ENCODE results near the gene C2orf72. TPM values are rescaled to one million over a fixed set of nuclear protein-coding genes. Genes with fewer than 3 reads are reported as not detected.

The C2orf72 gene
- total and polyA plus RNA-seq, 2 of the 4 experiments (the other 2 are of a cell fraction) = 0.09 to 0.18 TPM

- no peak overlapping the region for H3K27ac ChIP-seq (ENCODE audit: insufficient read depth, low read length)
- no TSS peak for BruUV-seq (replicated peaks)
Observed at GRCh38 chr2:231062776-231063175, 25.5 kb downstream of the C2orf72 start.

More at GRCh38 chr2:231062776-231063175, 25.5 kb downstream of the C2orf72 start:
- Histone ChIP-seq H4K5ac (ENCODE audit: low read depth, low read length) (no peak overlapping the region), H3K9ac (ENCODE audit: low read depth, low read length) (no peak overlapping the region), H2BK15ac (ENCODE audit: low read depth, low read length) (no peak overlapping the region), H4K91ac (ENCODE audit: insufficient read depth, low read depth, low read length) (no peak overlapping the region), H3K9me3 (ENCODE audit: control insufficient read depth, insufficient read depth, low read length) (no peaks in the 10 kb centered on the region), H3K23ac (ENCODE audit: low read depth, low read length) (no peak overlapping the region), H3K4ac (ENCODE audit: low read depth, low read length) (no peak overlapping the region), H2AK9ac (replicated peaks; ENCODE audit: low read depth, low read length, poor library complexity) (no peak overlapping the region), H3K36me3 (ENCODE audit: control insufficient read depth, insufficient read depth, low read length) (peaks cover 23% of the 10 kb centered on the region), H3K27me3 (ENCODE audit: control insufficient read depth, insufficient read depth, low read length) (no peaks in the 10 kb centered on the region), H3K9me1 (ENCODE audit: insufficient read depth, low read length) (peaks cover 3% of the 10 kb centered on the region; the same call in 1 of the 2 replicates), H2AFZ (replicated peaks; ENCODE audit: low read length, poor library complexity) (no peak overlapping the region), H3K4me3 (ENCODE audit: insufficient read depth, low read depth, low read length) (no peak overlapping the region), H3K14ac (replicated peaks; ENCODE audit: low read depth, low read length) (no peak overlapping the region), H2AK5ac (ENCODE audit: low read depth, low read length) (no peak overlapping the region), H2BK5ac (ENCODE audit: low read depth, low read length, poor library complexity, severe bottlenecking) (no peak overlapping the region), H4K8ac (ENCODE audit: low read depth in 2 of 2, low read length in 2 of 2) (no peak overlapping the region), H3K4me1 (ENCODE audit: control insufficient read depth, insufficient read depth, low read length) (0 out of 2 replicates have a peak, but pooled peaks cover 2% of the 10 kb centered on the region), H2BK20ac (ENCODE audit: low read depth, low read length) (no peak overlapping the region), H3K79me1 (ENCODE audit: low read depth in 1 of 2, low read length in 2 of 2) (peaks cover 15 to 37% of the 10 kb centered on the region in 2 experiments), H4K20me1 (ENCODE audit: insufficient read depth, low read length) (peaks cover 14% of the 10 kb centered on the region; the same call in 1 of the 2 replicates), H3K4me2 (ENCODE audit: low read depth, low read length) (no peak overlapping the region), H2BK120ac (ENCODE audit: low read depth, low read length) (no peak overlapping the region), H3K18ac (ENCODE audit: low read depth, low read length) (no peak overlapping the region), H3K56ac (ENCODE audit: extremely low read depth, insufficient read depth, low read length) (no peak overlapping the region)
- 100% methylated on average over 1 of the region's 3 CpGs; no CpG with 5 or more reads in 1 of the 2 experiments for WGBS, 2 experiments (ENCODE audit: extremely low coverage in 2 of 2, insufficient read length in 1 of 2)
- TF ChIP-seq MAFK (IDR thresholded peaks at IDR 0.05; ENCODE audit: low read depth, low read length) (no peak), CTCF (conservative IDR thresholded peaks at IDR 0.05; ENCODE audit: low read depth, low read length) (no peak), USF2 (IDR thresholded peaks at IDR 0.05; ENCODE audit: low read depth, low read length) (no peak), SMC3 (IDR thresholded peaks at IDR 0.05; ENCODE audit: low read depth, low read length) (no peak), ELK1 (IDR thresholded peaks at IDR 0.05; ENCODE audit: borderline replicate concordance, low read depth, low read length) (no peak), RCOR1 (IDR thresholded peaks at IDR 0.05; ENCODE audit: insufficient replicate concordance, low read length) (no peak), RAD21 (IDR thresholded peaks at IDR 0.05; ENCODE audit: low read length) (no peak), CHD1 (IDR thresholded peaks at IDR 0.05; ENCODE audit: low read depth, low read length) (no peak), RFX5 (IDR thresholded peaks at IDR 0.05; ENCODE audit: low read depth, low read length) (no peak), POLR2A (IDR thresholded peaks at IDR 0.05; ENCODE audit: low read depth, low read length) (no peak), MXI1 (IDR thresholded peaks at IDR 0.05; ENCODE audit: borderline replicate concordance, low read depth, low read length) (no peak), MAZ (IDR thresholded peaks at IDR 0.05; ENCODE audit: borderline replicate concordance, low read depth, low read length) (no peak), NFE2L2 (IDR thresholded peaks at IDR 0.05; ENCODE audit: low read depth, low read length) (no peak), CEBPB (IDR thresholded peaks at IDR 0.05; ENCODE audit: low read depth, low read length) (no peak), FOS (IDR thresholded peaks at IDR 0.05; ENCODE audit: low read depth, low read length) (no peak), BHLHE40 (IDR thresholded peaks at IDR 0.05; ENCODE audit: low read depth, low read length) (no peak)
- dilution Hi-C loops (cut with HindIII; ENCODE audit: low sequenced_read_pairs, unreplicated experiment) (no loop called here), intact Hi-C loops (cut with micrococcal nuclease) (no loop called here), in situ Hi-C loops (cut with MboI; ENCODE audit: low sequenced_read_pairs) (no loop called here)
- no peak for DNase-seq
- ATAC-seq (ENCODE audit: low read depth) = no peak
- POLR2A ChIA-PET (ENCODE audit: unreplicated experiment) = no interaction called here
- CTCF ChIA-PET = interaction anchor here (0.6 kb wide), 1 partner anchor 25 kb away, joined by 3 read pairs; no protein-coding TSS in a partner anchor

Measured in IMR-90 (cell line).